A172 (cell line): Measurements from ENCODE around the gene TRPM8. TPM values are rescaled to one million over a fixed set of nuclear protein-coding genes. Genes with fewer than 3 reads are reported as not detected.

Source experiments
- DNase-seq: peaks from one replicate; pipeline ENCODE4 v3.0.0-alpha.2; 2015; ENCODE audit warnings: low spot score
- total RNA-seq: library from RNA; depleted of rRNA; stranded (reverse); fragments of >200 nt; shearing (Covaris generic); gene quantifications from 2 replicates; pipeline ENCODE4 v1.2.3, GENCODE V29; 2014; rRNA removed

TRPM8 gene
- total RNA-seq, 1 experiment from 2014 or later: 2.4 TPM

DNA sequence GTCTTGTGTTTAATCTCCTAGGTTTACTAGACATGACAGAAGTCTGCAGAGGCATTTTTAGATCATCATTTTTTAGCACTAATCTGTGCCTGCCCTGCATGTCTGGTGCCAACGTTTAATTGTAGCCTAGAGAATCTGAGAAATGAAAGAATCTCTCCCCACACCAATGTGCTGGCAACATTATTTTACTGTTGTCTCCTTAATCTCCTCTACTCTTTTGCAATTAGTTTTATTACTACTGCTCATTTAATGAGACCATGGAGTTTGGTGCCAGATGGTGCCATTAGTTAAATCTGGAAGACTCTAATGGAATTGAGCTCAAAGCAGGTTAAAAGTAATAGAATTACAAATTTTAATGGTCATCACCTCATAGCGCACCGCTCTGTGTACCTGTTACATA, 129.3 kb downstream of the TRPM8 start:
- DNase-seq: no peak

DNA sequence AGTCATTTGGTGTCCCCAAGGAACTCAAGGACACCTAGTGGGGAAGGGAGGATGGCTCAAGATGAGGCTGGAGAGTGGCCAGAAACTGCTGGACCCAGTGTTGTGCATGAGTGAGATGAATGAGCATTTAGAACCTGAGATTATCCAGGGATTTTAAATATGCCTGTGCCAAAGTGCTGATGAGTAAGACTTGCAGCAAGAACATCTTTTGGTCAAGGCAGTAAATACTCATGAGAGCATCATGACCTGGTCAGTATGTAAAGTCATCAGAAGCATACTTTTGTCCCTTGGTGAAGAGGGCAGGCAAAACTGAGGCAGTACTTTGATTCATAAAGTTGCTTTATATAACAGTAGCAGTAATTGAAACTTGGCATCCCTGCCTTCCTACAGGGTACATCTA, 130.2 kb downstream of the TRPM8 start:
- DNase-seq: no peak

DNA sequence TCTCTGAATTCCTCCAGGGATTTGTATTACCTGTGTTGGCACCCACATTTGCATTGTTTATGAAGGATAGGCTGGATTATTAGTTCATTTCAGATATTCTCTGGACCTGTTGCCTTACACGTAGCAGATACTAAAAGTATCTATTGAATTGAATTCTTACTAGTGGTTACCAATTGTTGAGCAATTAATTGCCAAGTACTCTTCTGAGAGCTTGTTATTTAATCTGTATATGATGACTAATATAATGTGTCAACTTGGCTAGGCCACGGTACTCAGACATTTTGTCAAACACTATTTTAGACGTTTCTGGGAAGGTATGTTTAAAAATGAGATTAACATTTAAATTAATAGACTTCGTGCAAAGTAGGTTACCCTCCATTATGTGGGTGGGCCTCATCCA, 130.9 kb downstream of the TRPM8 start:
- no peak for DNase-seq

DNA sequence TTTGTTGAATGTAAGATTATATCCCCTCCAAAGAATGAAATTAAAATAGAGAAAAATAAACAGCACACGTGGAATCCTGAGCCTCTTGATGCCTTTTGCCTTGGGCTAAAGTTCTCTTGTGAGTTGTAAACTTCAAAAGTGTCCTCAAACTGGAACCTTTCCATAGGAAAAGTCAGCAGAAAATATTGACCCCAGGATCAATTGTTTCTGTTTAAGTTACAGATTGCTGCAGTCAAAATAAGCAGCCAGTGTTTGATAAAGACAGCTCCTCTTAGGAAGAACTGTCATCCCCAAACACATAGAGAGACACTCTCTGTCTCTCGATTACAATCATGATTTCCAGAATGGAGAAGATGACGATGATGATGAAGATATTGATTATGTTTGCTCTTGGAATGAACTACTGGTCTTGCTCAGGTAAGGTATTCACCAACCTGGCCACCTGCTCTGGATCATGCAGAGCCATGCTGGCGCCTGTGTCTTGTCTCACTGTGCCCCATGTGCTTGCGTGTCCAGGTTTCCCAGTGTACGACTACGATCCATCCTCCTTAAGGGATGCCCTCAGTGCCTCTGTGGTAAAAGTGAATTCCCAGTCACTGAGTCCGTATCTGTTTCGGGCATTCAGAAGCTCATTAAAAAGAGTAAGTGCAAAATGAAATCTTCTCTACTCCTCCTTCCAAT, 133.4 kb downstream of the TRPM8 start, which contains the start of gene SPP2:
Gene SPP2, plus strand, starts transcription at position 248 of the 681 bp plus-strand sequence. Its CDS starts 85 bp downstream, at position 333.
- no peak for DNase-seq

DNA sequence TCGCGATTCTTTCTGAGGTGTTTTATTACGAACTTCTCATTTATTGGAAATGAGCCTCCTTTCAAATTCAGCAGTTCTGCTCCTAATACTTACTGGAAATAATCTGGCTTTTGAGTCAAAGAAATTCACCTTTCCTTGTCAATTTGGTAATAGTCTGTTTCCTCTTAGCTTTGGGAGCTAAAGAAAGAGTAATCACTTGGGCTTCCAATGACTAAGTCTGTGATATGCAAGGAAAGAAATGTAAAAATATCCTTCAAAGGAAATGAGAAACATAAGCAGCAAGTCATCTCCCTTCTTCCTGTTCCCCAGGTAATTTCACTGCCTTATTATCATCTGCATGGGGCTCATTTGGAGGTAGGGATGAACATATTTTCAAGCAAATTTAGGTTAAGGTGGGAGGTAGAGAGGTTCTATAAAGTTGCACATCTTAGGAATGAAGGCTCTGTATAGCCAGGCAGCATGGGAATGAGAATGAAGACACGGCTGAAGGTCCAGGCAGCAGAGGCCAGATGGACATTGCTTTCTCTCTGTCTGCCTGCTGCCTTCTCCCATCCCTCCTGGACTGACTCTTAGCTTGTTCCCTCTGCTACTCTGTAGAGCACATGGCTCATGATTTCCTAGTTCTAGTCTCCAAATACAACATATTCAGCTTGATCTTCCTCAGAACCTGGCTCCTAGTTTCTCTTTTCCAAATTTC, 134.3 kb downstream of the TRPM8 start:
- DNase-seq: no peak

DNA sequence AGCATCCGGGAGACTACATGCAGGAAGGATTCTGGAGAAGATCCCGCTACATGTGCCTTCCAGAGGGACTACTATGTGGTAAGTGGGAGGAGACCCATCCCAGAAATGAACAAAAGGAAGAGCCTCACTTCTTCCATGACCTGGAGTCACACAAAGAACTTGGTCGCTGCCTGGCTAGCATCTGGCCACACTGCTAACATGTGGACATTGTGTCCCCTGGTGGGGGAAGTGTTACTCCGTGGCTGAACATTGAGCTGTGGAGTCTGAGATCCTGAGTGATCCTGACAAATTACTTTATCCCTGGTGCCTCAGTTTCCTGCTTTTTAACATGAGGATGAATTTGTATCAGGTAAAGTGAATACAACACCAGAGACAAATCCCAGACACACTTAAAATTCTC, 141.7 kb downstream of the TRPM8 start:
- DNase-seq: no peak

DNA sequence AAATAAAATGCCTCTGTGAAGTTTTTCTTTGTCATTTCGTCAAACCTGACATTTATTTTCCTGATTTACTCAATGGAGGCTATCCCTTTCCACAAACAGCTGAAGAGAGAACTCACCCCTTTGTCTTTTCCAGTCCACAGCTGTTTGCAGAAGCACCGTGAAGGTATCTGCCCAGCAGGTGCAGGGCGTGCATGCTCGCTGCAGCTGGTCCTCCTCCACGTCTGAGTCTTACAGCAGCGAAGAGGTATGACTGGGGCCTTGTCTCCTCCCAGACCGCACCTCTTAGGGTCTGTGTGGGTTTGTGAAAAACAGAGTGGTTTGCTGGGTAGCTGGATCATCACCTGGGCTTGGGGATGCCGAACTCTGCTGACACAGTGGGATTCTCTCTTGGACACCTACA, 143.1 kb downstream of the TRPM8 start:
- DNase-seq: no peak

DNA sequence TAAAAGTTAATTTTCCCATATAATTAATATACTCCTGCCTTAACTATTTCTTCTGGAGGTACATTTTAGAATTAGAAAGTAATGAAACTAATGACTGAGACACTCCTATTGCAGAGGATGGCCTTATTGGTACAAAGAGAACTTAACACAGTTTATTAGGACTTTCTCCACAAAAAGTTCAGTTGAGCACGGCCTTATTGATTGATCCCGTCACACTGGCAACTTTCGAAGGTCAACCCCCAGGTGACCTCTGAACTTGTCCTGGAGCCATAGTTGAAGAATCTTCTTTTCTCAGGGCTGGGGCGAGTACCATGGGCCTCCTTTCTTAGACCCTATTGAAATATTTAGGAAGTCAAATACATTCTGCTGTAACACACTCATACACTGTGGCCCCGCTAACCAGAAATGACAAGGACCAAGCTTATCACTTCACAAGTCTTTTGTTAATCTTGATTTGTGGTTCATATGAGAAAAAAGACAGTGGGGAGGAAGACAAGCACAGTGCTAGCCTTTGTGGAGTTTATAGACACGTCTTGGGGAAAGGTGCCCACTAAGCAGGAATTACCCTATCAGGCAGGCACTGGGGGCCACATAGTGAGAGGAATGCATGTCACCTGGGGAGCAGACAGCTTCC, 144.6 kb downstream of the TRPM8 start:
- DNase-seq: no peak

DNA sequence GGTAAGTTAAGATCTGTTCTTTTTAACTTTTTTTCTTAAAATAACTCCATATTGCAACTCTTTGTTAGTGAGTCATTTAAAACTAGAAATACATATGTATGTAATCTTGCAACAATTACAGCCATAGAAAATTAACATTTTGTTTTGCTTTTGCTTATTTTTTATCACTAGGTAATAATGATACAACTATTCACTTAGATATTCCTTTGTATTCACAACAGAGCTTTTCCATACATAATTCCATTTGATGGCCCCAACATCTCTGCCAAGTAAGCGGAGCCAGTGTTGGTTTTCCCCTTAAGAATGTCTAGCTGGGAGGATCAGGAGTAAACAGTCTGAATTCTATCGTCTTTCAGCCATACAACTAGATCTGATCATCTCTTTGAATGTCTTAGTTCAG, 149.4 kb downstream of the TRPM8 start:
- DNase-seq: no peak

Other genes with a start within 250 kb of the TRPM8 start
- not detected in 2 replicates for gene UGT1A9, start 245.5 kb upstream of the TRPM8 start, total RNA-seq
- not detected in 2 replicates for gene UGT1A7, start 235.5 kb upstream of the TRPM8 start, total RNA-seq
- 0.05 TPM in 1 of 2 replicates, not detected in the other for gene UGT1A6, start 224.5 kb upstream of the TRPM8 start, total RNA-seq
- gene UGT1A5, start 204.5 kb upstream of the TRPM8 start, total RNA-seq: not detected in 2 replicates
- not detected in 2 replicates for gene UGT1A4, start 198.6 kb upstream of the TRPM8 start, total RNA-seq
- not detected in 2 replicates for gene UGT1A3, start 188.3 kb upstream of the TRPM8 start, total RNA-seq
- not detected in 2 replicates for gene UGT1A1, start 157.1 kb upstream of the TRPM8 start, total RNA-seq
- gene MROH2A, start 139.0 kb upstream of the TRPM8 start, total RNA-seq: 0.48 TPM in 1 of 2 replicates, not detected in the other
- 78.3 and 83.2 TPM in 2 replicates for gene HJURP, start 62.8 kb upstream of the TRPM8 start, total RNA-seq
- not detected in 2 replicates for gene SPP2, start 133.3 kb downstream of the TRPM8 start, total RNA-seq